H54 (cell line): ENCODE data around the gene HSPB6.

ENCODE experiments used
- DNase-seq: peaks from one replicate; pipeline ENCODE4 v3.0.0; 2011; ENCODE audit warnings: low spot score, mixed read lengths; ENCODE audit not compliant: insufficient read length
- FAIRE-seq: peaks from 3 replicates; lab custom pipeline; 2011; peaks lifted over from hg19 to GRCh38; lab: Jason Lieb, UNC
- POLR2A ChIP-seq: IDR thresholded peaks from 2 replicates; pipeline ENCODE4 v1.6.1; 2011; ENCODE audit warnings: low read depth, mild to moderate bottlenecking, low read length

Gene HSPB6

DNA sequence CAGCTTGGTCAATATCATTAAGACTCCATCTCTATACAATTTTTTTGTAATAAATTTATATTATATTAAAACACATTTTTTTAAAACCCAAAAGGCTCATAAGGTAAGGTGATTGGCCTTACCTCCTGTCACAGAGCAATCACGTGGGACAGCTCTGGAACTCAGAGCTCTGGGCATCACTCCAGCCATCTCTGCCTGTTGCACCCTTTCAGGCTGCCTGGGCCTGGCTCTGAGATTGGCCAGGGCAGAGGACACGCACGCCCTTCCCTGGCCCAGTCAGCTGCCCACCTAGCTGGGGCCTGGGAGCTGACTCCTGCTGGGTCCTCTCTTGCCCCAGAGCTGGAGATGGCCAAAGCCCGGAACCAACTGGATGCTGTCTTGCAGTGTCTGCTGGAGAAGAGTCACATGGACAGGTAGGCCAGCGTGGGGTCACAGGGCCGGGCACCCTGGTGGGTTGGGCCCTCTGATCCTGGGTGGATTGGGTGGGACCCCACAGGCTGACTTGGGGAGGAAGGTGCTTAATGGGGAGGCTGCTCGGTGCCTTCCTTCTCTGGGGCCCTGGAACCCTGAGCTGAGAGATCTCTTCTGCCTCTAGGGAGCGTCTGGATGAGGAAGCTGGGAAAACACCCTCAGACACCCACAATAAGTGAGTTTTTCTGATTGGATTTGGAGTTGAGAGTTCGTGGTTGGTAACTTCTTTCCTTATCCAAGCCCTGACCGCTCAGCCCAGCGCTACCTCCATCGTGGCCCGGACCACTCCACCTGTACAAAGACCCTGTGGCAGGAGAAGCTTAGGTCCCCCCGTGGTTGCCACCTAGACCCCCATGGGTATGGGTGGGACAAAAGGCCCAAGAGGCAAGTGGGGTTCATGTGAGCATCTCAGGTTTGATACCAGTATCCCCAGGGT is 4.7 kb downstream of the HSPB6 start:
- no peak for DNase-seq
- no peak for TF ChIP-seq POLR2A
- no peak for FAIRE-seq

DNA sequence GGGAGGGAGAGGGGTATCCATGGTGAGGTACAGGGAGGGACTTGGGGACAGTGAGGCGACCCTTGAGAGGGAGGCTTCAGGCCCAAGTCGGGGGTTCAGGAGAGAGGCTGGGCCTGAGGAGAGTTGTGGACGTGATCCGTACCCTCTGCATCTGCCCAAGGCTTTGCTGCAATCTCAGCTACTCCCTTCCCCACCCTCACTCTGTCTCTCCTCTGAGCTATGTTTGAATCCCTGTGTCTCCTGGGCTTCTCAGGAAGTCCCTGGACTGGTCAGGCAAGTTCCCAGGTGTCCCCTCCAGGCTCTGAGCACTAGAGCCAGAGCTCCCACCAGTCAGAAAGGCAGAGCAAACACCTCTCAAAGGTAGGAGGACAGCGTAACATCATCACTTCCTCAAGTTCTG is 6.7 kb downstream of the HSPB6 start:
- FAIRE-seq (no peak), DNase-seq (no peak)
- TF ChIP-seq POLR2A: no peak

- FAIRE-seq (peak; percentile 88), DNase-seq (peak; percentile 97)
- peak; percentile 81 for TF ChIP-seq POLR2A
These were observed 8.5 kb downstream of the HSPB6 start, which contains the start of gene LIN37 for GRCh38 chr19:35748106-35749020. Gene LIN37, plus strand, starts transcription at chr19:35748576. Its CDS starts 149 bp downstream, at chr19:35748725.

GRCh38 chr19:35746531-35746930 is 10.3 kb downstream of the HSPB6 start:
- no peak for FAIRE-seq
- TF ChIP-seq POLR2A: no peak
- no peak for DNase-seq

DNA sequence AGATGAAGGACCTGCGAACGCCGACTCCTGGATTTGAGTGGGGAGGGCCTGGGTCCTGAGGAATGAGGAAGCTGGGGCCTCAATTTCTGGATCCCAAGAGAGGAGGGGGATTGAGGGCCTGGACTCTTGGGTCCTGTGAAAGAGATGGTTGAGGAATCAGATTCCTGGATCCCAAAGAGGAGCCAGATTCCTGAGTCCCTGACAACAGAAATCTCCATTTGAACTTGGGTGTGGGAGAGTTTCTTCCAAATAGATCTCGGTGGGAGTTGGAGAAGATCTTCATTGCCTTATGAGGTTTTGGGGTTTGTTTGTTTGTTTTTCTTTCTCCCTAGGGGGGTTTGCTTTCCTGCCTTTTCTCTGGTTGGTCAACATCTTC is 10.8 kb downstream of the HSPB6 start:
- FAIRE-seq: no peak
- no peak for DNase-seq
- TF ChIP-seq POLR2A: no peak

- peak; percentile 96 for DNase-seq
- TF ChIP-seq POLR2A: peak; percentile 37; the same call in 1 of the 2 replicates
- peak; percentile 60 for FAIRE-seq
These were observed 11.3 kb downstream of the HSPB6 start, which contains the start of the genes PSENEN and U2AF1L4 for GRCh38 chr19:35745328-35746086. Gene PSENEN, plus strand, starts transcription at chr19:35745651. Its CDS starts 280 bp downstream, at chr19:35745931. Gene U2AF1L4, minus strand, starts transcription at chr19:35745418. Its CDS starts 27 bp downstream, at chr19:35745391.

GRCh38 chr19:35744430-35745327 is 12.2 kb downstream of the HSPB6 start:
- DNase-seq (peak; percentile 89), FAIRE-seq (no peak)
- peak; percentile 89 for TF ChIP-seq POLR2A

GRCh38 chr19:35743640-35744429 is 13.0 kb downstream of the HSPB6 start:
- no peak for DNase-seq
- FAIRE-seq: no peak
- no peak for TF ChIP-seq POLR2A

GRCh38 chr19:35742121-35742724 is 14.6 kb downstream of the HSPB6 start, which contains the start of gene IGFLR1:
Gene IGFLR1, minus strand, starts transcription at chr19:35742452. Its CDS starts 1,272 bp downstream, at chr19:35741180.
- no peak for TF ChIP-seq POLR2A
- FAIRE-seq: no peak
- no peak for DNase-seq

DNA sequence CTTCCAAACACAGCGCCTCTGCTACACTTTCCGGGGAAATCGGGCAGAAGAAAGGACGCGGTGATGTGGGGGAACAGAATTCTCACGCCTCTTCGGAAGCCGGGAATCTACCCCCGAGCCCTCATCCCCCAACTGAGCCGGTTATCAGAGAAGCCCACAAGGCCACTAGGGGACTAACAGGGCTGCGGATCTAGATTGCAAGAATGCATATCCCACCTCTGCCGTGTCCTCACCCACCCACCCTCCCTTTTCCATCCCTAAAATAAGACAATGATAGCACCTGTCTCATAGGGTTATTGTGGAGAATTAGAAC is 15.7 kb downstream of the HSPB6 start:
- TF ChIP-seq POLR2A: no peak
- FAIRE-seq (no peak), DNase-seq (no peak)
